T-helper 2 cell treated with Interferon-gamma antibody and Interleukin-4, amounts not matched to agents 5 μg/mL and 100 μg/mL, for 36 hours (primary cell): ENCODE data around the gene CTSC.
A peak's percentile ranks its signal among the peaks of the same experiment; 100 is the strongest.

ENCODE experiments used
- DNase-seq: peaks from one replicate; pipeline ENCODE4 v3.0.0; 2021; ENCODE audit warnings: low spot score
- H3K27ac Mint-ChIP-seq: one replicate; pipeline ENCODE4 v1.8.0; 2021; ENCODE audit warnings: mild to moderate bottlenecking, mixed read lengths
- H3K27me3 Mint-ChIP-seq: one replicate; pipeline ENCODE4 v1.8.0; 2021; ENCODE audit warnings: low read depth, mixed read lengths
- H3K36me3 Mint-ChIP-seq: one replicate; pipeline ENCODE4 v1.8.0; 2021; ENCODE audit warnings: low read depth, mixed read lengths
- H3K4me1 Mint-ChIP-seq: one replicate; pipeline ENCODE4 v1.8.0; 2021; ENCODE audit warnings: low read depth, mixed read lengths
- H3K4me3 Mint-ChIP-seq: one replicate; pipeline ENCODE4 v1.8.0; 2022; ENCODE audit warnings: mild to moderate bottlenecking, moderate library complexity, mixed read lengths
- H3K9me3 Mint-ChIP-seq: one replicate; pipeline ENCODE4 v1.8.0; 2021; ENCODE audit warnings: mixed read lengths

CTSC gene

GRCh38 chr11:88301488-88302140, 35.9 kb downstream of the CTSC start:
- Mint-ChIP-seq H3K27ac (peak overlapping the region; percentile 51), H3K27me3 (no peaks in the 10 kb centered on the region), H3K4me3 (no peak overlapping the region), H3K36me3 (peaks cover 88% of the 10 kb centered on the region), H3K9me3 (peaks cover 13% of the 10 kb centered on the region), H3K4me1 (peaks cover 45% of the 10 kb centered on the region)
- DNase-seq = peak; percentile 18

- Mint-ChIP-seq H3K27ac (peak overlapping the region; percentile 33), H3K4me3 (no peak overlapping the region), H3K4me1 (peaks cover 44% of the 10 kb centered on the region), H3K9me3 (peaks cover 9% of the 10 kb centered on the region), H3K36me3 (peaks cover 84% of the 10 kb centered on the region), H3K27me3 (no peaks in the 10 kb centered on the region)
- DNase-seq = no peak
Measured at GRCh38 chr11:88300888-88301487, 36.5 kb downstream of the CTSC start.

- peaks cover 25% of the 10 kb centered on the region for H3K4me1 Mint-ChIP-seq
- no peaks in the 10 kb centered on the region for H3K27me3 Mint-ChIP-seq
- DNase-seq = no peak
- H3K27ac Mint-ChIP-seq = no peak overlapping the region
- peaks cover 76% of the 10 kb centered on the region for H3K36me3 Mint-ChIP-seq
- H3K4me3 Mint-ChIP-seq = no peak overlapping the region
- no peaks in the 10 kb centered on the region for H3K9me3 Mint-ChIP-seq
Measured at GRCh38 chr11:88297863-88298262, 39.7 kb downstream of the CTSC start.

GRCh38 chr11:88297421-88297820, 40.1 kb downstream of the CTSC start:
- Mint-ChIP-seq H3K4me1 (peaks cover 21% of the 10 kb centered on the region), H3K27me3 (no peaks in the 10 kb centered on the region), H3K27ac (no peak overlapping the region), H3K36me3 (peaks cover 75% of the 10 kb centered on the region), H3K4me3 (no peak overlapping the region), H3K9me3 (no peaks in the 10 kb centered on the region)
- DNase-seq = no peak

- Mint-ChIP-seq H3K4me1 (peaks cover 6% of the 10 kb centered on the region), H3K9me3 (no peaks in the 10 kb centered on the region), H3K27ac (no peak overlapping the region), H3K4me3 (no peak overlapping the region), H3K36me3 (peaks cover 74% of the 10 kb centered on the region), H3K27me3 (no peaks in the 10 kb centered on the region)
- DNase-seq = no peak
Measured at GRCh38 chr11:88295028-88295427, 42.5 kb downstream of the CTSC start.

GRCh38 chr11:88293931-88294330, 43.6 kb downstream of the CTSC start:
- Mint-ChIP-seq H3K4me1 (peaks cover 5% of the 10 kb centered on the region), H3K27me3 (no peaks in the 10 kb centered on the region), H3K4me3 (no peak overlapping the region), H3K27ac (no peak overlapping the region), H3K9me3 (no peaks in the 10 kb centered on the region), H3K36me3 (peaks cover 72% of the 10 kb centered on the region)
- DNase-seq = no peak

- DNase-seq = no peak
- peaks cover 75% of the 10 kb centered on the region for H3K36me3 Mint-ChIP-seq
Measured at GRCh38 chr11:88292171-88292843, 45.2 kb downstream of the CTSC start.

GRCh38 chr11:88288560-88288959, 49.0 kb downstream of the CTSC start:
- Mint-ChIP-seq H3K27me3 (no peaks in the 10 kb centered on the region), H3K27ac (no peak overlapping the region), H3K4me3 (no peak overlapping the region), H3K4me1 (no peaks in the 10 kb centered on the region), H3K36me3 (peaks cover 65% of the 10 kb centered on the region), H3K9me3 (no peaks in the 10 kb centered on the region)
- DNase-seq = no peak

More at GRCh38 chr11:88292171-88292843, 45.2 kb downstream of the CTSC start:
- no peak overlapping the region for H3K4me3 Mint-ChIP-seq
- H3K27ac Mint-ChIP-seq = no peak overlapping the region
- no peaks in the 10 kb centered on the region for H3K9me3 Mint-ChIP-seq
- H3K4me1 Mint-ChIP-seq = peaks cover 5% of the 10 kb centered on the region
- H3K27me3 Mint-ChIP-seq = no peaks in the 10 kb centered on the region

GRCh38 chr11:88284336-88285050, 53.0 kb downstream of the CTSC start:
- no peak overlapping the region for H3K4me3 Mint-ChIP-seq
- H3K9me3 Mint-ChIP-seq = no peaks in the 10 kb centered on the region
- H3K4me1 Mint-ChIP-seq = no peaks in the 10 kb centered on the region
- H3K36me3 Mint-ChIP-seq = peaks cover 45% of the 10 kb centered on the region
- DNase-seq = no peak
- no peaks in the 10 kb centered on the region for H3K27me3 Mint-ChIP-seq
- H3K27ac Mint-ChIP-seq = no peak overlapping the region

GRCh38 chr11:88282747-88283515, 54.6 kb downstream of the CTSC start:
- Mint-ChIP-seq H3K4me1 (no peaks in the 10 kb centered on the region), H3K27me3 (no peaks in the 10 kb centered on the region), H3K27ac (no peak overlapping the region), H3K9me3 (no peaks in the 10 kb centered on the region), H3K36me3 (peaks cover 35% of the 10 kb centered on the region), H3K4me3 (no peak overlapping the region)
- no peak for DNase-seq

GRCh38 chr11:88281317-88281712, 56.2 kb downstream of the CTSC start:
- Mint-ChIP-seq H3K27ac (no peak overlapping the region), H3K4me1 (no peaks in the 10 kb centered on the region), H3K4me3 (no peak overlapping the region), H3K9me3 (no peaks in the 10 kb centered on the region), H3K27me3 (no peaks in the 10 kb centered on the region), H3K36me3 (peaks cover 27% of the 10 kb centered on the region)
- no peak for DNase-seq

GRCh38 chr11:88280673-88281316, 56.7 kb downstream of the CTSC start:
- DNase-seq = no peak
- H3K4me3 Mint-ChIP-seq = no peak overlapping the region
- H3K27ac Mint-ChIP-seq = no peak overlapping the region
- H3K9me3 Mint-ChIP-seq = no peaks in the 10 kb centered on the region
- H3K27me3 Mint-ChIP-seq = no peaks in the 10 kb centered on the region
- no peaks in the 10 kb centered on the region for H3K4me1 Mint-ChIP-seq
- peaks cover 26% of the 10 kb centered on the region for H3K36me3 Mint-ChIP-seq

- Mint-ChIP-seq H3K4me1 (no peaks in the 10 kb centered on the region), H3K27ac (no peak overlapping the region), H3K9me3 (no peaks in the 10 kb centered on the region), H3K36me3 (peaks cover 13% of the 10 kb centered on the region), H3K4me3 (no peak overlapping the region), H3K27me3 (no peaks in the 10 kb centered on the region)
- DNase-seq = no peak
Measured at GRCh38 chr11:88277349-88277915, 60.1 kb downstream of the CTSC start.
